Activated CD8-positive, alpha-beta memory T cell treated with anti-CD3 and anti-CD28 coated beads, Interleukin-2, amount 10 ng/mL, durations not matched to agents 7 days and 5 days (primary cell): Measurements from ENCODE around the gene TES. TPM values are rescaled to one million over a fixed set of nuclear protein-coding genes. Genes with fewer than 3 reads are reported as not detected.

Experiments
- ATAC-seq: fragments of 150-1000 bp; cut with Tn5 transposase; one replicate; pipeline ENCODE4 v1.10.0; 2021; ENCODE audit warnings: moderate library complexity
- CTCF ChIA-PET: fragments of 350-600 bp; sonication (Branson Sonifier 250); formaldehyde crosslinking; loops from one replicate; lab custom pipeline; 2021; ENCODE audit warnings: antibody characterized with exemption; lab: Charles Lee
- DNase-seq: peaks from one replicate; pipeline ENCODE4 v3.0.0-alpha.2; 2020
- H3K27ac Mint-ChIP-seq: one replicate; pipeline ENCODE4 v1.8.0; 2021; ENCODE audit warnings: mild to moderate bottlenecking, mixed read lengths
- H3K27me3 Mint-ChIP-seq: one replicate; pipeline ENCODE4 v1.8.0; 2021; ENCODE audit warnings: mixed read lengths
- H3K36me3 Mint-ChIP-seq: one replicate; pipeline ENCODE4 v1.8.0; 2021; ENCODE audit warnings: mild to moderate bottlenecking, mixed read lengths
- H3K4me1 Mint-ChIP-seq: one replicate; pipeline ENCODE4 v1.8.0; 2021; ENCODE audit warnings: mixed read lengths
- H3K4me3 Mint-ChIP-seq: one replicate; pipeline ENCODE4 v1.8.0; 2021; ENCODE audit warnings: mild to moderate bottlenecking, moderate library complexity, mixed read lengths
- H3K9me3 Mint-ChIP-seq: one replicate; pipeline ENCODE4 v1.8.0; 2022; ENCODE audit warnings: low read depth, mixed read lengths
- total RNA-seq, 2 experiments: library from RNA; stranded (reverse); gene quantifications; one replicate each; pipeline ENCODE4 v1.2.3, GENCODE V29; 2021

The TES gene
- total RNA-seq, 2 experiments from 2014 or later: 98.5 TPM

DNA sequence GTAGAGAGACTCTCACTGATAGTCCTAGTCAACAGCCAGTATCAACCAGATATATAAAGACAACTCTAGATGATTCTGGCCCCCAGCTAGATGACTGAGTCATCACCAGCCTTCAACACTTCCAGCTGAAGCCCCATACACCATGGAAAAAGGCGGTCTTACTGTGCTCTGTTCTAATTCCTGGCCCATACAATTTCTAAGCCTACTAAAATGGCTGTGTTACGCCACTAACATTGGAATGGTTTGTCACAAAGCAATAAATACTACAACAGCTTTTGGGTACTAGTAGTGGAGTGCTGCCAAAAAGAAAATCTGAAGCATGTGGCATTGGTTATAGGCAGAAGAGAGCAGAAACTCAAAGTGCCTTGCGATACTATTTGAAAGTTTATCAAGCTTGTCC, 13.0 kb upstream of the TES start:
- DNase-seq: no peak
- Mint-ChIP-seq H3K9me3 (no peaks in the 10 kb centered on the region), H3K4me1 (no peaks in the 10 kb centered on the region), H3K27ac (no peak overlapping the region), H3K4me3 (no peak overlapping the region), H3K36me3 (no peaks in the 10 kb centered on the region), H3K27me3 (peaks cover 8% of the 10 kb centered on the region)
- CTCF ChIA-PET: interaction anchor here (2.4 kb wide), 1 partner anchor 329 kb away, joined by 6 read pairs; no protein-coding TSS in a partner anchor
- ATAC-seq: no peak

DNA sequence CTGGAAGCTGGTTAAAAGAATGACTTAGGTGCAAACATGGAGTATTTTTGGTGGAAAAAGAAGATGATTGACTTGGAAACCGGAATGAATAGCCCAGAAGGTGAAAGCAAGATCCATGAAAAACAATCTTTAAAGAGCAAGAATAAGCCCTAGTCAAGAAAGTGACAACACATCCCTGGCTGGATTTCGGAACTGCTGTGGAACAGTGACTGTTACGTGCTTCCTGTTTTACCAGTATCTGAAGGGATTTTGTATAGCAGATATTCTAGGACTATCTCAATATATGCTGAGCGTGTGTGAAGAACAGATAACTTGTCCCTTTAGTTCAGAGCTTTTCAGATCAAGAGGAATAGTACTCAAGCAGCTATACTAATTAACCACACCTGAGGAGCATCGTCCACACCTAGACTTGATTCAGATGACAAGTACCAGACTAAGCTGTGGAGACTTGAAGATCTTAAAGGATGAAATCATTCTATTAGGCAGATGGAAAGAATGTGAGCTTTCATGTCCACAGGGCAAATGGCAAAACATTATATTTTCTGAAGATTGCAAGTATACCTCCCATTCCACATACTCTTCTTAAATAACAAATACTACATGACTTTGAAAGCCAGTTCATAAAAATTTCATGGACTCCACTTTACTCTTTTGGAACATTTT, 11.5 kb upstream of the TES start:
- DNase-seq (no peak), ATAC-seq (no peak)
- no peaks in the 10 kb centered on the region for H3K36me3 Mint-ChIP-seq
- no peak overlapping the region for H3K4me3 Mint-ChIP-seq
- H3K9me3 Mint-ChIP-seq: no peaks in the 10 kb centered on the region
- peaks cover 10% of the 10 kb centered on the region for H3K27me3 Mint-ChIP-seq
- H3K27ac Mint-ChIP-seq: no peak overlapping the region
- no peaks in the 10 kb centered on the region for H3K4me1 Mint-ChIP-seq
- CTCF ChIA-PET: interaction anchor here (0.9 to 3.0 kb wide), 7 partner anchors 8 to 327 kb away, joined by 3 to 6 read pairs (median 4); partner anchors contain the start of gene TES

DNA sequence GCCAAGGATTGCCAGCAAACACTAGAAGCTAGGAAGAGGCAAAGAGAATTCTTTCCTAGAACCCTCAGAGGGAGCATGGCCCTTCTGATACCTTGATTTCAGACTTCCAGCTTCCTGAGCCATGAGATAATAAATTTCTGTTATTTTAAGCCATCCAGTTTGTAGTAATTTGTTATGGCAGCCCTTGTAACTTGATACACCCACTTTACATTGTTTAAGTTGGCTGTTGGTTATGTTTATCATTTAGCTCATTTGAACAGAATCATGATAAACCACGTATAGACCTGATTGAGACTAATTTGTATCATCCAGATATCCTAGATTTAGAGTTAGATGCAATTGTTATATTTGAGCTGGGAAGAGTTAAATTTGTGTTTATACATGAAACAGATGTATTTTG, 9.4 kb upstream of the TES start:
- CTCF ChIA-PET: interaction anchor here (1.0 to 3.0 kb wide), 4 partner anchors 21 to 325 kb away, joined by 3 to 11 read pairs (median 4); no protein-coding TSS in a partner anchor
- peaks cover 12% of the 10 kb centered on the region for H3K27me3 Mint-ChIP-seq

DNA sequence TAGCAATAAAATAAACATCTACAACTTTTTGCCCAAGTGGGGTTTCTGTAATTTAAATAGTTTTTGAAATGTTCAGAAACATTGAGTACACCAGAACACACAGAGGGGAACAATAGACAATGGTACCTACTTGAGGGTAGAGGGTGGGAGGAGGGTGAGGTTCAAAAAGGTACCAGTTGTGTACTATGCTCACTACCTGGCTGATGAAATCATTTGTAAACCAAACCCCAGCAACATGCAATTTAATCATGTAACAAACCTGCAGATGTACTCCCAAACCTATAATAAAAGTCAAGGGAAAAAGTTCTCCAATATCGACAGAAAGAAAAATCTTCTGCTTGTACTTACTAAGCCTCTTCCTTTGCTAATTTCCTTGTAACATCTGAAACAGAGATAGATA, 4.2 kb upstream of the TES start:
- H3K4me3 Mint-ChIP-seq: no peak overlapping the region
- H3K27ac Mint-ChIP-seq: no peak overlapping the region
- H3K36me3 Mint-ChIP-seq: peaks cover 8% of the 10 kb centered on the region
- peaks cover 11% of the 10 kb centered on the region for H3K4me1 Mint-ChIP-seq
- DNase-seq (no peak), ATAC-seq (no peak)
- peaks cover 4% of the 10 kb centered on the region for H3K9me3 Mint-ChIP-seq
- peaks cover 12% of the 10 kb centered on the region for H3K27me3 Mint-ChIP-seq
- CTCF ChIA-PET: interaction anchor here (1.4 kb wide), 1 partner anchor 26 kb away, joined by 6 read pairs; no protein-coding TSS in a partner anchor

More for the DNA sequence above, 9.4 kb upstream of the TES start:
- H3K36me3 Mint-ChIP-seq: no peaks in the 10 kb centered on the region
- no peak overlapping the region for H3K4me3 Mint-ChIP-seq
- no peaks in the 10 kb centered on the region for H3K9me3 Mint-ChIP-seq
- no peak overlapping the region for H3K27ac Mint-ChIP-seq
- ATAC-seq (no peak), DNase-seq (no peak)
- H3K4me1 Mint-ChIP-seq: no peaks in the 10 kb centered on the region

DNA sequence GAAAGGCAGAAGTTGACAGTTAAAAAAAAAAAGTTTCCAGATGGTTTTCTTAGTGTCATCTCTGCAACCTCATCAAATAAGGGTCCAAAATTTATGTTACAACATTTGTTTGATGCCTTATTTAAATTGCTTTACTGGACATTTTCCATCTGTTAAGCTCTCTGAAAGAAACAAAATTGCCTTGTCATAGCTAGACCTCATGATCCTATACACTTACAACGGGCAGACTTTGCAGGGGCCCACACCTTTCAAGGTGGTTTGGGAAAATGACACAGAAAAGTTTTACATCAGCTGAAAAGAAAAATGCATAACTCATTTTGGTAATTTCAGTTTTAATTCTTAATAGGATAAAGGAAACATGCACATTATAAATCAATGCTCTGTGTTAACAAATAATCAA, 1.4 kb upstream of the TES start:
- Mint-ChIP-seq H3K9me3 (peaks cover 4% of the 10 kb centered on the region), H3K27ac (no peak overlapping the region), H3K27me3 (peaks cover 2% of the 10 kb centered on the region), H3K36me3 (peaks cover 21% of the 10 kb centered on the region), H3K4me3 (no peak overlapping the region), H3K4me1 (peaks cover 30% of the 10 kb centered on the region)
- DNase-seq (no peak), ATAC-seq (no peak)
- CTCF ChIA-PET: interaction anchor here (1.4 to 4.3 kb wide), 4 partner anchors 14 to 317 kb away, joined by 3 to 33 read pairs (median 12); no protein-coding TSS in a partner anchor

DNA sequence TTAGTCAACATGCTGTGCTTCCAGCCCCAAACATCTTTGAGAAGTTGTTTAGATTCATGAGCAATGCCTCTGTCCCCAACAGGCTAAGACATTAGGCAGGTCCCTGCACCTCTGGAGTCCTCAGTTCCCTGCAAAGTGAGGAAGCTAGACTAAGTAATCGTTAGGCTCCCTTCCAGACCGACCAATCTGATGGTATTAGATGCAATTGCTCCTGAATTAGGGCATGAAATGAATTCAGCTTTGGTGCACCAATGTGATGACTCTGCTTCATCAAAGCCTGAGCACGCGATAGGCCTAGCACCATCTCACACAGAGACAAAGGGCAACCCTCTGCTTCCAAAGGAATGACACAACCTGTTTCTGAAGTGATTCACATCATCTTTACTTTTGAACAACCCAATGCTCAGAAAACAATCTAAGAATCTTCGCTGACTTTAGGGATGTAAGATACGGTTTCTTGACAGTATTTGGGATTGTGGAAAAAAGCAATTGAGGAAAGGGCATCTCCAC, 723 bp upstream of the TES start:
- H3K27me3 Mint-ChIP-seq: peaks cover 1% of the 10 kb centered on the region
- CTCF ChIA-PET: interaction anchor here (0.9 to 4.3 kb wide), 9 partner anchors 11 to 367 kb away, joined by 3 to 33 read pairs (median 4); no protein-coding TSS in a partner anchor
- peaks cover 24% of the 10 kb centered on the region for H3K36me3 Mint-ChIP-seq
- peak overlapping the region; percentile 96 for H3K4me3 Mint-ChIP-seq
- peaks cover 37% of the 10 kb centered on the region for H3K4me1 Mint-ChIP-seq
- DNase-seq (no peak), ATAC-seq (no peak)
- H3K9me3 Mint-ChIP-seq: peaks cover 4% of the 10 kb centered on the region
- peak overlapping the region; percentile 14 for H3K27ac Mint-ChIP-seq

DNA sequence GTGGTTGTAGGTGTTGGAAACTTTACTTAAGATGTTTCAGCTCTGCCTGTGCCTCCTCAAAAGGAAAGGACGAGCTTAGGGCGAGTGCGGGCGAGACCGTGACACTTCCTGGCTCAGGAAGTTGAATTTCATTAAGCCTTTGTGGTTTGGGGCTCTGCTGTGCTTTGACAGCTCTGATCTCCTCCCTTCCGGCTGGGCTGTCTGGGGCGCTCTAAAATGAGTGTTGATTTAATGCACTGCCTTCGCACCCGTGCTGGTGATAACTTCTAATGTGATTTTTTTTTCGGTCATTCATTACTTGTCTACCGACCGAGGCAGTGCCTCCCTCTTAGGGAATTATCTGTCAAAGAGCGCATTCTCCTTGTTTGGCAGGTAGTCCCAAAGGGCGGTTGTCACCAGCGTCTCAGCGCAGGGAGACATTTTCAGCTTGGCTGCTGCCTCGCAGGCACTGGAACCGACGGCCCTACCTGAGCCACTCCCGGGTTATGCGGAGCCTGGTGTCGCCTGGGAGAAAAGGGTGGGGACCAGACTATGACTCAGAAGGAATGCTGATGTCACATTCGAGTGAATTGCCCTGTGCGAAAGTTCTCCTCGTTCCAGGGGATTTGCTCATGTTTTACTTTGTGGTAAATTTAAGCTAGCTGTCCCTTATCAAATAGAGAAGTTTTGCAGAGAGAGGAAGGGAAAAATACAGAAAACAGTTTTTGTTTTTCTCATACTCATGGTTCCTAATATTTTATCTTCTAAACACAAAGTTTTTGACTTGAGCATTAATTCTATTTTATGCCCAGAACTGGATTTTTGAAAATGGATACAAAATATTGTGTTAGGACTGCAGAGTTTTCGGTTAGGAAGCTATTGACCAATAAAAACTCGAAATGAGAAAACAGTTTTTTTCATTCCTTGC, 920 bp downstream of the TES start:
- Mint-ChIP-seq H3K27ac (peak overlapping the region; percentile 98), H3K4me3 (peak overlapping the region; percentile 96), H3K4me1 (peaks cover 52% of the 10 kb centered on the region), H3K27me3 (no peaks in the 10 kb centered on the region), H3K9me3 (peaks cover 4% of the 10 kb centered on the region), H3K36me3 (peaks cover 32% of the 10 kb centered on the region)
- CTCF ChIA-PET: interaction anchor here (0.8 to 4.3 kb wide), 17 partner anchors 12 to 378 kb away, joined by 3 to 33 read pairs (median 5); no protein-coding TSS in a partner anchor
- peak; percentile 88 for DNase-seq
- ATAC-seq: peak; percentile 82

DNA sequence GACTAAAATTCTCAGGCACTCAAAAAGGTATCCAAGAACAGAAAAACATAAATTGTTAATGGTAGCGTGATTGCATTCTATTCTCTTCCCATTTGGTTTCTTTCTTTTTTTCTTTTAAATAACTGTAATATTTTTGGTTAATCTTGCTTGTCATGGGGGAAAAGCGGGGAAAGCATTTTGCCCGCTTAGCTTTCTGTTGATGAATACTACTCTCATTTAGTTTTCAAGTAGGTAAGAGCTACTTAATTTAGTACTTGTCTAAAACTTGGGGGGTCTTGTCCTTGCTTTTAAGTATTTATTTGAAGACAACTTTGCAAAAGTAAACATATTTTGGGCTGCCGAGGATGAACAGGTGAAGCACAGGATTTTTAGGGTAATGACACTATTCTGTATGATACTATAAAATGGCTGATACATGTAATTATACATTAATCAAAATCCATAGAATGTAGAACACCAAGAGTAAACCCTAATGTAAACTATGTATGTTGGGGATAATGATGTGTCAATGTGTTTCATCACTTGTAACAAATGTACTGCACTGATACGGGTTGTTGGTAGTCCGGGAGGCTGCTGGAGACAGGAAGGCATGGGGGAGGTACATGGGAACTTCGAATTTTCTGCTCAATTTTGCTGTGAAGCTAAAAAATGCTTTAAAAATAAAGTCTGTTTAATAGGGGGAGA, 1.7 kb downstream of the TES start:
- Mint-ChIP-seq H3K36me3 (peaks cover 32% of the 10 kb centered on the region), H3K27ac (peak overlapping the region; percentile 98), H3K4me3 (peak overlapping the region; percentile 96), H3K27me3 (no peaks in the 10 kb centered on the region), H3K4me1 (peaks cover 55% of the 10 kb centered on the region), H3K9me3 (peaks cover 4% of the 10 kb centered on the region)
- no peak for ATAC-seq
- CTCF ChIA-PET: interaction anchor here (0.8 to 4.3 kb wide), 11 partner anchors 11 to 377 kb away, joined by 3 to 33 read pairs (median 5); no protein-coding TSS in a partner anchor
- no peak for DNase-seq

DNA sequence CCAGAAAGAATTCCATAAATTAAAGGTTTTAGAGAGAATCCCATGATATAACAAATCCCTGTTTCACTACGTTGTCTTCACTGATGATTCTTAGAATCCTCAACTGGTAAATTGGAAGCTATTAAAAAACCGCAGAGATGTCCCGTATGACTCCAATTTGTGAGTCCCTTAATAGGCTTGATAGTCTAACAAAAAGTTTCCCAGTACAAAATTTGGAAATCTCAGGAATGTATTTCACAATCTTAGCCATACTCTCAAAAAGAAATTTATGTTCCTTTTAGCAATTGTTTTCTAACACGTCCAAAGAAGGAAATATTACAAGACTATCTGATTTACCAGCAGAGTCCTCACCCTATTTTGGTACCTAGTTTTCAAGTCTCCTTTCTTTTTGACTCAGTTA, 2.5 kb downstream of the TES start:
- no peak for ATAC-seq
- peak overlapping the region; percentile 78 for H3K27ac Mint-ChIP-seq
- CTCF ChIA-PET: interaction anchor here (1.0 to 1.3 kb wide), 2 partner anchors 22 to 33 kb away, joined by 3 to 5 read pairs; no protein-coding TSS in a partner anchor
- no peaks in the 10 kb centered on the region for H3K9me3 Mint-ChIP-seq
- no peak for DNase-seq
- peaks cover 61% of the 10 kb centered on the region for H3K4me1 Mint-ChIP-seq
- H3K4me3 Mint-ChIP-seq: peak overlapping the region; percentile 96
- H3K36me3 Mint-ChIP-seq: peaks cover 28% of the 10 kb centered on the region
- no peaks in the 10 kb centered on the region for H3K27me3 Mint-ChIP-seq

DNA sequence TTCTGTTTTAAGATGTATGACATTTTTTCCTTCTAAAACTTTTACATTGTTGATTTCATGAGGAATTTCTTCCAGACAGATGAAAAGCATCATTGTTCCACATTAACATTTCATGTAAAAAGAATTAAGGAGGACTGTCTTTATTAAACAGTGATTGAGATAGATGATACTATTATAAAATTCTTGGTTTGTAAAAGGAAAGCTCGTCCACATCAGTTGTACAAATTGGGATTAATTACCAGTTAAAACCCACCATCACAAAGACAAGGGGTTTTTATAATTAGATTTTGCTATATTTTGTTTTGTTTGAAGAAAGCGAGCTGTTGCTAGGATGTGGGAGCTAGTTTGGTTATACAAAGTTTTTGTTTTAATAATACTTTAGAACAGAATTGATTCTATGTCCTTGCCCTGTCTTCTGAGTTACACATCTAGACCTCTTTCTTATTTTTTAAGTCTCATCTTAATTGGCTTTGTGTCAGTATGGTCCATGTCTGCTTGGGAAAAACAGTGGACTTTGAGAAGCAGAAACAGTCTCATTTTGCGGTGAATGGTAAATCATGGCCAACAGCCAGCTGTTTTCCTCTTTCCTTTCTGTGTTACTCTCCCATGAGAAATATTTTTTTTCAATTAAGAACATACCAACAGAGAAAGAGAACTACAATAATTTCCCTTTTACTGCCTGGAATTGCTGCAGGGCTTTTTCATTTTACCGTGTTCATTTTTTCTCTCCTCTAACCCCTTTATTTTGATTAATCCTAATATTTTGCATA, 3.2 kb downstream of the TES start:
- no peaks in the 10 kb centered on the region for H3K27me3 Mint-ChIP-seq
- peaks cover 26% of the 10 kb centered on the region for H3K36me3 Mint-ChIP-seq
- CTCF ChIA-PET: interaction anchor here (0.8 to 1.3 kb wide), 3 partner anchors 18 to 33 kb away, joined by 3 to 5 read pairs (median 3); no protein-coding TSS in a partner anchor
- peak overlapping the region; percentile 96 for H3K4me3 Mint-ChIP-seq
- ATAC-seq (no peak), DNase-seq (no peak)
- H3K9me3 Mint-ChIP-seq: no peaks in the 10 kb centered on the region
- H3K4me1 Mint-ChIP-seq: peaks cover 68% of the 10 kb centered on the region
- H3K27ac Mint-ChIP-seq: peak overlapping the region; percentile 78

DNA sequence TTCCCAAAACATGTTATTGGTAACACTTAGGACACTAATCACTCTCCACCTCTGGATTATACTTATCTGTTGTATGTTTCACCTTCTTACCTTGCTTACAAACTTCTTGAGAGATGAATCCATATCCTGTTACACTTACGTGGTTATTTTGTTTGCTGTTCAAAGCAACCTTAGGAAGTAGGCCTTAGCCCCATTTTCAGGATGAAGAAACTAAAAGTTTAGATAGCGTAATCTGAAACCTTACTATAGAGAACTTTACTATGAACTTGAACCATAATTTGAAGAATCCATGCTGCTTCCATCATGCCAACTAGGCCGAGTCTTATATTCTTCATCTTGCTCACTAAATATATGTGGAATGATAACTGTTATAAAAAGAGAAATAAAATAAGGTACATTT, 4.6 kb downstream of the TES start:
- Mint-ChIP-seq H3K9me3 (no peaks in the 10 kb centered on the region), H3K36me3 (peaks cover 31% of the 10 kb centered on the region), H3K27ac (peak overlapping the region; percentile 10), H3K4me1 (peaks cover 69% of the 10 kb centered on the region), H3K4me3 (no peak overlapping the region), H3K27me3 (no peaks in the 10 kb centered on the region)
- CTCF ChIA-PET: interaction anchor here (1.8 to 1.9 kb wide), 2 partner anchors 11 to 21 kb away, joined by 8 to 9 read pairs; no protein-coding TSS in a partner anchor
- DNase-seq (no peak), ATAC-seq (no peak)

DNA sequence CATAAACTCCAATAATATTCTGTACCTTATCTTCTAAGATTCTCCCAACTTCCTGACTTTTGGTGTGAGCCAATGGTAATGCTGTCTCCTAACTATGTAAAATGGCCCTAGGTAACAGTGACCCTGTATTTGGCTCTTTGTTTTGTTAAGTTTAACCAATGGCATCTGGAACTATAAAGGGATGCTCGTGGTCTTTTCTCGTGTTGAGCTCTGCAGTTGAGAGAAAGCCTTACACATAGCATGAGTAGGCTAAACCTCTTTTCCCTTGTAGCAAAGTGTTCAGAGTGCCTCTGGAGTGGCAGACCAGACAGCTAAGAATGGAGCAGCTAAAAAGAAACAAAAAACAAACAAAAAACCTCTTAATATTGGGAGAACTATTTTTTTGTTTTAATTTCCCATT, 5.2 kb downstream of the TES start:
- H3K4me1 Mint-ChIP-seq: peaks cover 71% of the 10 kb centered on the region
- peak overlapping the region; percentile 65 for H3K27ac Mint-ChIP-seq
- H3K4me3 Mint-ChIP-seq: no peak overlapping the region
- CTCF ChIA-PET: interaction anchor here (1.8 to 1.9 kb wide), 2 partner anchors 10 to 20 kb away, joined by 8 to 9 read pairs; no protein-coding TSS in a partner anchor
- ATAC-seq (no peak), DNase-seq (no peak)
- peaks cover 31% of the 10 kb centered on the region for H3K36me3 Mint-ChIP-seq
- no peaks in the 10 kb centered on the region for H3K9me3 Mint-ChIP-seq
- H3K27me3 Mint-ChIP-seq: no peaks in the 10 kb centered on the region
